PC-3 (cell line): ENCODE results near the gene TMEM163. TPM values are rescaled to one million over a fixed set of nuclear protein-coding genes. Genes with fewer than 3 reads are reported as not detected.

Experiments
- ATAC-seq: fragments of 200-7000 bp; cut with Tn5 transposase; 2 replicates; pipeline ENCODE4 v1.9.1; 2020; ENCODE audit warnings: mild to moderate bottlenecking, moderate library complexity
- BruUV-seq: library from RNA; stranded (reverse); fragments of 400-500 nt; replicated peaks from 2 replicates; lab custom pipeline; 2021; lab: Mats Ljungman, UMichigan
- CTCF ChIA-PET: fragments of 300-600 bp; sonication (Branson Sonifier 250); formaldehyde crosslinking; loops from one replicate; lab custom pipeline; 2022; ENCODE audit warnings: antibody characterized with exemption; lab: Charles Lee
- POLR2A ChIA-PET: fragments of 300-600 bp; sonication (Branson Sonifier 250); formaldehyde crosslinking; loops from one replicate; lab custom pipeline; 2022; ENCODE audit warnings: antibody characterized with exemption; ENCODE audit not compliant: unreplicated experiment; lab: Charles Lee
- DNase-seq: peaks from one replicate; pipeline ENCODE4 v3.0.0-alpha.2; 2015
- H2AFZ ChIP-seq: fragments of 300-600 bp; sonication (generic); 2 replicates; pipeline ENCODE4 v1.6.0; 2016; ENCODE audit warnings: antibody characterized with exemption, low read length
- H3F3A ChIP-seq: fragments of 300-600 bp; sonication (generic); one replicate; pipeline ENCODE4 v1.6.0; 2017; ENCODE audit warnings: antibody characterized with exemption, low read length, control low read depth, mild to moderate bottlenecking; ENCODE audit not compliant: unreplicated experiment
- H3K27ac ChIP-seq: fragments of 300-600 bp; sonication (generic); 2 replicates; pipeline ENCODE4 v1.5.1; 2016; ENCODE audit warnings: mild to moderate bottlenecking, low read length
- H3K27me3 ChIP-seq: fragments of 300-600 bp; sonication (generic); 2 replicates; pipeline ENCODE4 v1.6.1; 2016; ENCODE audit warnings: low read length, mixed read lengths
- H3K36me3 ChIP-seq: fragments of 300-600 bp; sonication (generic); 2 replicates; pipeline ENCODE4 v1.6.1; 2016; ENCODE audit warnings: low read depth, mixed run types, low read length, mixed read lengths
- H3K4me1 ChIP-seq: fragments of 300-600 bp; sonication (generic); 2 replicates; pipeline ENCODE4 v1.5.1; 2016; ENCODE audit warnings: low read length; ENCODE audit not compliant: insufficient read depth
- H3K4me2 ChIP-seq: fragments of 300-600 bp; sonication (generic); 2 replicates; pipeline ENCODE4 v1.6.0; 2016; ENCODE audit warnings: low read length
- H3K4me3 ChIP-seq: fragments of 300-600 bp; sonication (generic); 2 replicates; pipeline ENCODE4 v1.5.1; 2016; ENCODE audit warnings: mild to moderate bottlenecking, low read length, mixed read lengths
- H3K79me2 ChIP-seq: fragments of 300-600 bp; sonication (generic); 2 replicates; pipeline ENCODE4 v1.6.1; 2017; ENCODE audit warnings: low read length, mixed read lengths
- H3K9ac ChIP-seq: fragments of 300-600 bp; sonication (generic); 2 replicates; pipeline ENCODE4 v1.6.0; 2016; ENCODE audit warnings: mild to moderate bottlenecking, low read length
- H3K9me2 ChIP-seq: fragments of 300-600 bp; sonication (generic); replicated peaks from 2 replicates; pipeline ENCODE4 v1.6.1; 2016; ENCODE audit warnings: mixed run types, low read length, mixed read lengths
- H3K9me3 ChIP-seq: fragments of 300-600 bp; sonication (generic); 2 replicates; pipeline ENCODE4 v1.6.1; 2016; ENCODE audit warnings: low read length, mixed read lengths
- H4K20me1 ChIP-seq: fragments of 300-600 bp; sonication (generic); 2 replicates; pipeline ENCODE4 v1.6.1; 2016; ENCODE audit warnings: low read length, mixed read lengths
- EZH2 ChIP-seq: fragments of 300-600 bp; sonication (generic); IDR thresholded peaks from one replicate; pipeline ENCODE4 v1.6.1; 2017; ENCODE audit warnings: antibody characterized with exemption, mild to moderate bottlenecking, low read length; ENCODE audit not compliant: unreplicated experiment
- EZH2phosphoT487 ChIP-seq: fragments of 300-600 bp; sonication (generic); IDR thresholded peaks from 2 replicates; pipeline ENCODE4 v1.6.1; 2018; ENCODE audit warnings: mild to moderate bottlenecking, antibody characterized with exemption, low read length, borderline replicate concordance
- intact Hi-C: fragments of 100-400 bp; cut with micrococcal nuclease; formaldehyde crosslinking; loops from 2 replicates; pipeline ENCODE4 v1.9.0; 2023
- total RNA-seq: library from RNA; depleted of rRNA; stranded (reverse); fragments of >200 nt; gene quantifications from 2 replicates; pipeline ENCODE4 v1.2.3, GENCODE V29; 2014
- TF ChIP-seq, protein P1 (sequence below): fragments of 300-600 bp; sonication (generic); conservative IDR thresholded peaks from 2 replicates; pipeline ENCODE4 v1.5.1; 2017; ENCODE audit warnings: antibody characterized with exemption, low read depth, mild to moderate bottlenecking, low read length

Gene TMEM163
- total RNA-seq, 1 experiment from 2014 or later = 0.47 TPM

DNA sequence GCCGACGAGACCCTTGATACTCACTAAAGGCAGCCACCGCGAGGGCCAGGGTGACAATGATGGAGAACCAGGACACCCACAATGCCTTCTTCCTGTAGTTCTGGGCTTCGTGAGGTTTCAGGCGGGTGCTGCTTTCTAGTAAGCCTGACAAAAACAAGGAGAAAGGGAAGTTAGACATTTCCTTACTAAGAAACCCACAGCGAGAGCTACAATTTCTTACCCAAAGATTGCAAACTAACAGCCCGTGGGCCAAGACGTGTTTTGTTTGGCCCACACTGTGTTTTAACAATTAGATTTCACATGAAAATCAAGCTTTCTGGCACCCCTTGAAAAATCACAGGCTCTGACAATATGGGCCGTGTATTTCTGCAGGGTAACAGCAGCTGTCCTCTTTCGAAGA is 5.6 kb downstream of the TMEM163 start:
- H3K4me3 ChIP-seq = no peak overlapping the region
- intact Hi-C loops = no loop called here
- ChIA-PET POLR2A (no interaction called here), CTCF (interaction anchor here (0.6 kb wide), 1 partner anchor 132 kb away, joined by 4 read pairs; no protein-coding TSS in a partner anchor)
- H3K27me3 ChIP-seq = peaks cover 11% of the 10 kb centered on the region
- DNase-seq (no peak), ATAC-seq (no peak)
- H3K9me3 ChIP-seq = no peaks in the 10 kb centered on the region
- no peaks in the 10 kb centered on the region for H3K36me3 ChIP-seq
- no peaks in the 10 kb centered on the region for H4K20me1 ChIP-seq
- H2AFZ ChIP-seq = no peak overlapping the region
- TF ChIP-seq EZH2 (no peak), EZH2phosphoT487 (no peak)
- TF ChIP-seq, protein P1, sequence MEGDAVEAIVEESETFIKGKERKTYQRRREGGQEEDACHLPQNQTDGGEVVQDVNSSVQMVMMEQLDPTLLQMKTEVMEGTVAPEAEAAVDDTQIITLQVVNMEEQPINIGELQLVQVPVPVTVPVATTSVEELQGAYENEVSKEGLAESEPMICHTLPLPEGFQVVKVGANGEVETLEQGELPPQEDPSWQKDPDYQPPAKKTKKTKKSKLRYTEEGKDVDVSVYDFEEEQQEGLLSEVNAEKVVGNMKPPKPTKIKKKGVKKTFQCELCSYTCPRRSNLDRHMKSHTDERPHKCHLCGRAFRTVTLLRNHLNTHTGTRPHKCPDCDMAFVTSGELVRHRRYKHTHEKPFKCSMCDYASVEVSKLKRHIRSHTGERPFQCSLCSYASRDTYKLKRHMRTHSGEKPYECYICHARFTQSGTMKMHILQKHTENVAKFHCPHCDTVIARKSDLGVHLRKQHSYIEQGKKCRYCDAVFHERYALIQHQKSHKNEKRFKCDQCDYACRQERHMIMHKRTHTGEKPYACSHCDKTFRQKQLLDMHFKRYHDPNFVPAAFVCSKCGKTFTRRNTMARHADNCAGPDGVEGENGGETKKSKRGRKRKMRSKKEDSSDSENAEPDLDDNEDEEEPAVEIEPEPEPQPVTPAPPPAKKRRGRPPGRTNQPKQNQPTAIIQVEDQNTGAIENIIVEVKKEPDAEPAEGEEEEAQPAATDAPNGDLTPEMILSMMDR = no peak
- H3K79me2 ChIP-seq = no peaks in the 10 kb centered on the region
- no peak overlapping the region for H3K27ac ChIP-seq
- H3K9me2 ChIP-seq = no peaks in the 10 kb centered on the region
- peaks cover 12% of the 10 kb centered on the region for H3K4me1 ChIP-seq
- BruUV-seq = no TSS peak
- H3K9ac ChIP-seq = no peak overlapping the region
- no peak overlapping the region for H3K4me2 ChIP-seq
- H3F3A ChIP-seq = no peaks in the 10 kb centered on the region

DNA sequence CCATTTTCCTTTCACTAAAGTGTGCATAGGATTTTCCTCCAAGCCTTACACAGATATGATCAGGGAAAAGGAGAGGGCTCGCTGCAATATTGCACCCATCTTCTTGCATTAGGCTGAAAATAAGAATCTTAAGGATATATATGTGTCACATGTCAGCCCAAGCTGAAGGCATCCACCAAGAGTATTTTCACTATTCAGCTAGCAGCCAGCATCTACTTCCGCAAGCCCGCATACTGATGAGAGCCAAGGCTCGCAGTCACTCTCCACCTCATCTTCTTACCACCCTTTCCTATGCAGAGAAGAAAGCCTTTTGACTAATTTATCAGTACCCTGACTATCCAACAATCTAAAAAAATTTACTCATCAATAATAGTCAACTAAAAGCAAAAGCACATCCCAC is 6.1 kb downstream of the TMEM163 start:
- H3K4me3 ChIP-seq = no peak overlapping the region
- ChIA-PET CTCF (interaction anchor here (0.6 kb wide), 1 partner anchor 62 kb away, joined by 3 read pairs; no protein-coding TSS in a partner anchor), POLR2A (no interaction called here)
- no peaks in the 10 kb centered on the region for H3F3A ChIP-seq
- BruUV-seq = no TSS peak
- no peak overlapping the region for H3K27ac ChIP-seq
- ATAC-seq (no peak), DNase-seq (no peak)
- H3K9me2 ChIP-seq = no peaks in the 10 kb centered on the region
- H3K4me1 ChIP-seq = peaks cover 12% of the 10 kb centered on the region
- TF ChIP-seq EZH2 = no peak
- TF ChIP-seq, protein P1 = no peak
- TF ChIP-seq EZH2phosphoT487 = no peak
- H3K9me3 ChIP-seq = no peaks in the 10 kb centered on the region
- no peaks in the 10 kb centered on the region for H3K36me3 ChIP-seq
- H4K20me1 ChIP-seq = no peaks in the 10 kb centered on the region
- H3K79me2 ChIP-seq = no peaks in the 10 kb centered on the region
- H3K27me3 ChIP-seq = peaks cover 7% of the 10 kb centered on the region
- intact Hi-C loops = no loop called here
- no peak overlapping the region for H3K4me2 ChIP-seq
- no peak overlapping the region for H2AFZ ChIP-seq
- no peak overlapping the region for H3K9ac ChIP-seq

DNA sequence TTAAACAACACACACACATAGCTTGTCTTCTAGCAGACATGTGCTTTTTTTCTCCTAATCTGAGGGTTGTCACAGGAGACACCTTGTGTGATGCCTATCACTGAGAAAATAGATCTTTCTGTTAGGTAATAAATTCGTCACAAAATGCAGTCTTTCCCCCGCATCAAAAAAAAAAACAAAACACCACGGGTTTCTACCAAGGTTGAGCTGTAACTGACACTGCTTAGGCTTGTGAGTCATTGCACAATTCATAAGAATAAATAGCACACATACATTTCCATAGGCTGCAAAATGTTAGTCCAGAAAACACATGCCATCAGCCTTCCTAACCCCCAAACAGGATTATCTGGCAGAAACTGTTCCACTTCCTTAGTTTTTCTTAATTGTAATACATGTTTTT is 6.5 kb downstream of the TMEM163 start:
- CTCF ChIA-PET = interaction anchor here (0.6 kb wide), 1 partner anchor 63 kb away, joined by 3 read pairs; no protein-coding TSS in a partner anchor
- H3K27ac ChIP-seq = no peak overlapping the region
- DNase-seq (peak; percentile 45), ATAC-seq (peak; percentile 71)
- peaks cover 13% of the 10 kb centered on the region for H3K4me1 ChIP-seq
- no peaks in the 10 kb centered on the region for H3K9me2 ChIP-seq
- intact Hi-C loops = no loop called here
- POLR2A ChIA-PET = no interaction called here
- no peaks in the 10 kb centered on the region for H3F3A ChIP-seq
- no peaks in the 10 kb centered on the region for H3K79me2 ChIP-seq
- H3K4me2 ChIP-seq = peak overlapping the region; percentile 60
- no peak overlapping the region for H3K9ac ChIP-seq
- H3K9me3 ChIP-seq = no peaks in the 10 kb centered on the region
- H3K4me3 ChIP-seq = no peak overlapping the region
- peaks cover 3% of the 10 kb centered on the region; the same call in 1 of the 2 replicates for H3K27me3 ChIP-seq
- no peaks in the 10 kb centered on the region for H4K20me1 ChIP-seq
- TF ChIP-seq EZH2 = no peak
- no peak for TF ChIP-seq EZH2phosphoT487
- TF ChIP-seq, protein P1 = no peak
- H2AFZ ChIP-seq = 0 out of 2 replicates have a peak overlapping the region, but pooled peaks have one; percentile 43
- no TSS peak for BruUV-seq
- no peaks in the 10 kb centered on the region for H3K36me3 ChIP-seq
